ENCODE data around the gene TPTE. TPM values are rescaled to one million over a fixed set of nuclear protein-coding genes. Genes with fewer than 3 reads are reported as not detected.
"Not testable (repeated sequence)": the region's sequence is repeated elsewhere in the genome, so short reads cannot be mapped to it uniquely, and the experiment has no call there.

TPTE gene
- total RNA-seq = not detected

- no peak for DNase-seq
Observed at GRCh38 chr21:10521091-10521598, at the start of gene TPTE. TSS of gene TPTE (plus strand) at chr21:10521583. CDS start at chr21:10538724, 17,141 bp downstream.

- not testable (repeated sequence) for DNase-seq
Observed at GRCh38 chr21:10471999-10472398, 49.4 kb upstream of the TPTE start.

GRCh38 chr21:10477794-10478193, 43.6 kb upstream of the TPTE start:
- not testable (repeated sequence) for DNase-seq

- not testable (repeated sequence) for DNase-seq
Observed at GRCh38 chr21:10479875-10480274, 41.5 kb upstream of the TPTE start.

- DNase-seq = not testable (repeated sequence)
Observed at GRCh38 chr21:10484864-10485263, 36.5 kb upstream of the TPTE start.

- DNase-seq = not testable (repeated sequence)
Observed at GRCh38 chr21:10490453-10490852, 30.9 kb upstream of the TPTE start.

- DNase-seq = no peak
Observed at GRCh38 chr21:10511116-10511515, 10.3 kb upstream of the TPTE start.

GRCh38 chr21:10516889-10517288, 4.5 kb upstream of the TPTE start:
- DNase-seq = not testable (repeated sequence)

- not testable (repeated sequence) for DNase-seq
Observed at GRCh38 chr21:10517904-10518303, 3.5 kb upstream of the TPTE start.

- DNase-seq = not testable (repeated sequence)
Observed at GRCh38 chr21:10521835-10522500, 585 bp downstream of the TPTE start.

- DNase-seq = no peak
Observed at GRCh38 chr21:10539956-10540355, 18.6 kb downstream of the TPTE start.

- DNase-seq = not testable (repeated sequence)
Observed at GRCh38 chr21:10544376-10544775, 23.0 kb downstream of the TPTE start.

- DNase-seq = not testable (repeated sequence)
Observed at GRCh38 chr21:10547868-10548267, 26.5 kb downstream of the TPTE start.

- not testable (repeated sequence) for DNase-seq
Observed at GRCh38 chr21:10548331-10548954, 27.1 kb downstream of the TPTE start.

GRCh38 chr21:10570803-10571202, 49.4 kb downstream of the TPTE start:
- not testable (repeated sequence) for DNase-seq

- not testable (repeated sequence) for DNase-seq
Observed at GRCh38 chr21:10574531-10575310, 53.3 kb downstream of the TPTE start.

GRCh38 chr21:10575311-10575667, 53.9 kb downstream of the TPTE start:
- no peak for DNase-seq

- DNase-seq = not testable (repeated sequence)
Observed at GRCh38 chr21:10578910-10579309, 57.5 kb downstream of the TPTE start.

GRCh38 chr21:10589115-10589514, 67.7 kb downstream of the TPTE start:
- not testable (repeated sequence) for DNase-seq

GRCh38 chr21:10607074-10607473, 85.7 kb downstream of the TPTE start:
- DNase-seq = not testable (repeated sequence)

- not testable (repeated sequence) for DNase-seq
Observed at GRCh38 chr21:10614285-10614684, 92.9 kb downstream of the TPTE start.

GRCh38 chr21:10616061-10616460, 94.7 kb downstream of the TPTE start:
- DNase-seq = not testable (repeated sequence)

GRCh38 chr21:10616535-10616934, 95.2 kb downstream of the TPTE start:
- DNase-seq = no peak
